ENCODE data around the gene EIF2B2. TPM values are rescaled to one million over a fixed set of nuclear protein-coding genes. Genes with fewer than 3 reads are reported as not detected.

EIF2B2 gene
- total and polyA plus RNA-seq, 3 donors from 2014 or later: 39.4 to 124 (median 40.4) TPM

- peaks cover 9% of the 10 kb centered on the region for H3K4me1 ChIP-seq
Measured at GRCh38 chr14:75010472-75011093, 7.9 kb downstream of the EIF2B2 start.

GRCh38 chr14:75011356-75011994, 8.8 kb downstream of the EIF2B2 start:
- TF ChIP-seq CTCF (IDR thresholded peaks at IDR 0.05): no peak
- no peak for TF ChIP-seq POLR2A (IDR thresholded peaks at IDR 0.05)
- WGBS, 2 donors: 68 to 72% methylated on average over 4 of the region's 4 CpGs
- DNase-seq: no peak
- Histone ChIP-seq H3K4me1 (peaks cover 9% of the 10 kb centered on the region), H3K27me3 (no peaks in the 10 kb centered on the region), H3K27ac (peak overlapping the region in 1 of 2 donors; percentile 21), H3K4me3 (no peak overlapping the region), H3K9me3 (no peaks in the 10 kb centered on the region), H3K36me3 (ENCODE audit: low read depth, missing control alignments) (no peaks in the 10 kb centered on the region)
- intact Hi-C loops (cut with DNase I; ENCODE audit: low total_unique reads): no loop called here

More at GRCh38 chr14:75010472-75011093, 7.9 kb downstream of the EIF2B2 start:
- TF ChIP-seq POLR2A (IDR thresholded peaks at IDR 0.05) (no peak), CTCF (IDR thresholded peaks at IDR 0.05) (no peak)
- Histone ChIP-seq H3K27ac (no peak overlapping the region), H3K4me3 (no peak overlapping the region), H3K9me3 (no peaks in the 10 kb centered on the region), H3K36me3 (ENCODE audit: low read depth, missing control alignments) (no peaks in the 10 kb centered on the region), H3K27me3 (no peaks in the 10 kb centered on the region)
- DNase-seq: no peak
- intact Hi-C loops (cut with DNase I; ENCODE audit: low total_unique reads): no loop called here
- WGBS, 2 donors: 89 to 96% methylated on average over 4 of the region's 4 CpGs

DNA sequence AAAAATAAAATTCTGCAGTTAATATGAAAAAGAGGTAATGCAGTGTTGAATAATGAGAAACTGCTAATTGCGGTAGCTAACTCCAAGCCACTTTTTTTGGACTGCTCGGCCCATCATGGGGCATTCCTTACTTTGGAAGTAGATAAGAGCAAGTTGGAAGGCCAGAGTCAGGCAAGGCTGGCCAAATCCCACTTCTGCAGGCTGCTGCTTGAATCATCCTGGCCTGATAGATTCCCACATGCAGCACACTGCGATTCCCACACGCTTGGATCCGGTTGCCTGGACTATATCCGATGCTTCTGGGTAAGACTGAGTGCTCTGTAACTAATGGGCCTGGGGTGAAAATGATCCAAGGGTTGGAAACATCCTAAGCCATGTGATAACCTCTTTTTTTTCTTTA, 10.6 kb downstream of the EIF2B2 start:
- WGBS, 2 donors: 41 to 46% methylated on average over 6 of the region's 6 CpGs
- intact Hi-C loops (cut with DNase I; ENCODE audit: low total_unique reads): no loop called here

GRCh38 chr14:75015496-75015895, 12.8 kb downstream of the EIF2B2 start:
- no peak for TF ChIP-seq CTCF (IDR thresholded peaks at IDR 0.05)
- TF ChIP-seq POLR2A (IDR thresholded peaks at IDR 0.05): no peak
- H3K4me1 ChIP-seq: peaks cover 9% of the 10 kb centered on the region
- H3K27me3 ChIP-seq: no peaks in the 10 kb centered on the region
- no peak overlapping the region for H3K27ac ChIP-seq
- H3K36me3 ChIP-seq (ENCODE audit: low read depth, missing control alignments): no peaks in the 10 kb centered on the region
- no peak for DNase-seq
- no peak overlapping the region for H3K4me3 ChIP-seq
- intact Hi-C loops (cut with DNase I; ENCODE audit: low total_unique reads): no loop called here
- H3K9me3 ChIP-seq: no peaks in the 10 kb centered on the region
- 84% methylated on average over 5 of the region's 5 CpGs for WGBS, 2 donors

More for the DNA sequence above, 10.6 kb downstream of the EIF2B2 start:
- Histone ChIP-seq H3K27ac (no peak overlapping the region), H3K36me3 (ENCODE audit: low read depth, missing control alignments) (no peaks in the 10 kb centered on the region), H3K9me3 (no peaks in the 10 kb centered on the region), H3K4me1 (peaks cover 9% of the 10 kb centered on the region), H3K4me3 (no peak overlapping the region), H3K27me3 (no peaks in the 10 kb centered on the region)
- TF ChIP-seq POLR2A (IDR thresholded peaks at IDR 0.05): no peak
- TF ChIP-seq CTCF (IDR thresholded peaks at IDR 0.05): no peak
- DNase-seq: peak; percentile 65
